HEK293 (cell line): ENCODE data around the gene ITIH2.

Source experiments
- CTCF ChIA-PET: fragments of 350-600 bp; formaldehyde crosslinking; extraction: SDS; loops from one replicate; lab custom pipeline; 2021; ENCODE audit warnings: antibody characterized with exemption; lab: Yijun Ruan, JAX
- POLR2A ChIA-PET: fragments of 300-600 bp; formaldehyde crosslinking; extraction: SDS; loops from one replicate; lab custom pipeline; 2020; ENCODE audit warnings: antibody characterized with exemption, inconsistent platforms; lab: Yijun Ruan, JAX
- H3K27ac ChIP-seq: fragments of 200-500 bp; sonication (Bioruptor generic); 2 replicates; pipeline ENCODE4 v1.5.1; 2014; ENCODE audit warnings: low read depth, low read length, control low read depth, inconsistent platforms; ENCODE audit errors: extremely low read depth
- H3K36me3 ChIP-seq, 2 experiments: fragments of 200-500 bp in 1 of 2; sonication (Bioruptor generic) in 1 of 2; 1 replicate in 1 of 2; 2 replicates in 1 of 2; pipeline ENCODE4 v1.5.1; 2014 to 2017; ENCODE audit warnings: inconsistent platforms in 2 of 2, low read length in 2 of 2; ENCODE audit not compliant: control insufficient read depth in 2 of 2, insufficient read depth in 1 of 2
- H3K4me1 ChIP-seq: fragments of 200-500 bp; sonication (Bioruptor generic); 2 replicates; pipeline ENCODE4 v1.5.1; 2014; ENCODE audit warnings: mild to moderate bottlenecking, low read length, inconsistent platforms; ENCODE audit not compliant: control insufficient read depth, insufficient read depth
- H3K4me3 ChIP-seq: 2 replicates; pipeline ENCODE4 v1.5.1; 2011; ENCODE audit warnings: low read depth, mild to moderate bottlenecking, control low read depth, low read length, moderate library complexity
- H3K9me3 ChIP-seq: fragments of 200-500 bp; sonication (Bioruptor generic); 2 replicates; pipeline ENCODE4 v1.5.1; 2014; ENCODE audit warnings: low read depth, low read length, inconsistent platforms; ENCODE audit not compliant: control insufficient read depth, insufficient read depth
- GLIS1 ChIP-seq: fragments of 450-650 bp; formaldehyde crosslinking; IDR thresholded peaks from 2 replicates; pipeline ENCODE4 v1.5.1; 2016; ENCODE audit warnings: missing biosample characterization, missing genetic modification characterization
- IKZF3 ChIP-seq: fragments of 450-650 bp; IDR thresholded peaks from 2 replicates; pipeline ENCODE4 v1.5.0; 2018; ENCODE audit warnings: missing biosample characterization, mild to moderate bottlenecking, missing genetic modification characterization, moderate library complexity
- KLF10 ChIP-seq: fragments of 450-650 bp; IDR thresholded peaks from 2 replicates; pipeline ENCODE4 v1.5.1; 2018; ENCODE audit warnings: missing biosample characterization, mild to moderate bottlenecking, missing genetic modification characterization
- OSR2 ChIP-seq: fragments of 450-650 bp; formaldehyde crosslinking; IDR thresholded peaks from 2 replicates; pipeline ENCODE4 v1.5.1; 2016; ENCODE audit warnings: missing biosample characterization, missing genetic modification characterization
- SETDB1 ChIP-seq: IDR thresholded peaks from one replicate; pipeline ENCODE4 v1.6.1; 2017; ENCODE audit warnings: mild to moderate bottlenecking, low read length, moderate library complexity, mixed read lengths; ENCODE audit not compliant: insufficient read length
- SP2 ChIP-seq: fragments of 450-650 bp; formaldehyde crosslinking; IDR thresholded peaks from 2 replicates; pipeline ENCODE4 v1.5.1; 2016; ENCODE audit warnings: missing biosample characterization, missing genetic modification characterization
- SP7 ChIP-seq: fragments of 450-650 bp; formaldehyde crosslinking; IDR thresholded peaks from 2 replicates; pipeline ENCODE4 v1.5.1; 2016; ENCODE audit warnings: missing biosample characterization, missing genetic modification characterization
- ZBTB20 ChIP-seq: fragments of 450-650 bp; formaldehyde crosslinking; IDR thresholded peaks from 2 replicates; pipeline ENCODE4 v1.5.1; 2016; ENCODE audit warnings: missing biosample characterization, missing genetic modification characterization
- ZBTB26 ChIP-seq: fragments of 450-650 bp; formaldehyde crosslinking; optimal IDR thresholded peaks from 2 replicates; pipeline ENCODE3; 2016; ENCODE audit warnings: missing biosample characterization, mild to moderate bottlenecking, missing genetic modification characterization
- ZNF138 ChIP-seq: fragments of 450-650 bp; formaldehyde crosslinking; IDR thresholded peaks from 2 replicates; pipeline ENCODE4 v1.5.1; 2016; ENCODE audit warnings: missing biosample characterization, missing genetic modification characterization, borderline replicate concordance
- ZNF155 ChIP-seq: fragments of 450-650 bp; formaldehyde crosslinking; IDR thresholded peaks from 2 replicates; pipeline ENCODE4 v1.5.1; 2016; ENCODE audit warnings: missing biosample characterization, missing genetic modification characterization
- ZNF214 ChIP-seq: fragments of 450-650 bp; formaldehyde crosslinking; IDR thresholded peaks from 2 replicates; pipeline ENCODE4 v1.5.1; 2017; ENCODE audit warnings: missing biosample characterization, mild to moderate bottlenecking, missing genetic modification characterization, borderline replicate concordance
- ZNF266 ChIP-seq: fragments of 450-650 bp; formaldehyde crosslinking; IDR thresholded peaks from 2 replicates; pipeline ENCODE4 v1.5.1; 2016; ENCODE audit warnings: missing biosample characterization, missing genetic modification characterization, low read depth
- ZNF324 ChIP-seq: fragments of 450-650 bp; formaldehyde crosslinking; IDR thresholded peaks from 2 replicates; pipeline ENCODE4 v1.5.1; 2016; ENCODE audit warnings: missing biosample characterization, missing genetic modification characterization
- ZNF335 ChIP-seq: fragments of 450-650 bp; formaldehyde crosslinking; conservative IDR thresholded peaks from 2 replicates; pipeline ENCODE4 v1.5.1; 2016; ENCODE audit warnings: missing biosample characterization, missing genetic modification characterization
- ZNF416 ChIP-seq: fragments of 450-650 bp; formaldehyde crosslinking; IDR thresholded peaks from 2 replicates; pipeline ENCODE4 v1.5.1; 2016; ENCODE audit warnings: missing biosample characterization, missing genetic modification characterization
- ZNF426 ChIP-seq: fragments of 450-650 bp; formaldehyde crosslinking; IDR thresholded peaks from 2 replicates; pipeline ENCODE4 v1.5.1; 2017; ENCODE audit warnings: missing biosample characterization, missing genetic modification characterization, mild to moderate bottlenecking, inconsistent platforms, moderate library complexity
- ZNF548 ChIP-seq: fragments of 450-650 bp; formaldehyde crosslinking; IDR thresholded peaks from 2 replicates; pipeline ENCODE4 v1.5.1; 2016; ENCODE audit warnings: missing biosample characterization, missing genetic modification characterization
- ZNF596 ChIP-seq: fragments of 450-650 bp; IDR thresholded peaks from 2 replicates; pipeline ENCODE4 v1.5.0; 2018; ENCODE audit warnings: missing biosample characterization, mild to moderate bottlenecking, missing genetic modification characterization, moderate library complexity
- ZNF76 ChIP-seq: fragments of 450-650 bp; formaldehyde crosslinking; IDR thresholded peaks from 2 replicates; pipeline ENCODE4; 2016; ENCODE audit warnings: low read depth, missing biosample characterization, missing genetic modification characterization, borderline replicate concordance
- ZNF776 ChIP-seq: fragments of 450-650 bp; formaldehyde crosslinking; IDR thresholded peaks from 2 replicates; pipeline ENCODE4 v1.5.0; 2017; ENCODE audit warnings: missing biosample characterization, missing genetic modification characterization, borderline replicate concordance
- TF ChIP-seq, protein P1 (sequence below): fragments of 450-650 bp; formaldehyde crosslinking; IDR thresholded peaks from 2 replicates; pipeline ENCODE4 v1.5.1; 2016; ENCODE audit warnings: missing biosample characterization, missing genetic modification characterization
- TF ChIP-seq, protein P2 (sequence below): fragments of 450-650 bp; formaldehyde crosslinking; IDR thresholded peaks from 2 replicates; pipeline ENCODE4 v1.5.1; 2016; ENCODE audit warnings: missing biosample characterization, missing genetic modification characterization
- TF ChIP-seq, protein P3 (sequence below): fragments of 450-650 bp; formaldehyde crosslinking; IDR thresholded peaks from 2 replicates; pipeline ENCODE4 v1.5.1; 2016; ENCODE audit warnings: missing biosample characterization, missing genetic modification characterization

The ITIH2 gene

DNA sequence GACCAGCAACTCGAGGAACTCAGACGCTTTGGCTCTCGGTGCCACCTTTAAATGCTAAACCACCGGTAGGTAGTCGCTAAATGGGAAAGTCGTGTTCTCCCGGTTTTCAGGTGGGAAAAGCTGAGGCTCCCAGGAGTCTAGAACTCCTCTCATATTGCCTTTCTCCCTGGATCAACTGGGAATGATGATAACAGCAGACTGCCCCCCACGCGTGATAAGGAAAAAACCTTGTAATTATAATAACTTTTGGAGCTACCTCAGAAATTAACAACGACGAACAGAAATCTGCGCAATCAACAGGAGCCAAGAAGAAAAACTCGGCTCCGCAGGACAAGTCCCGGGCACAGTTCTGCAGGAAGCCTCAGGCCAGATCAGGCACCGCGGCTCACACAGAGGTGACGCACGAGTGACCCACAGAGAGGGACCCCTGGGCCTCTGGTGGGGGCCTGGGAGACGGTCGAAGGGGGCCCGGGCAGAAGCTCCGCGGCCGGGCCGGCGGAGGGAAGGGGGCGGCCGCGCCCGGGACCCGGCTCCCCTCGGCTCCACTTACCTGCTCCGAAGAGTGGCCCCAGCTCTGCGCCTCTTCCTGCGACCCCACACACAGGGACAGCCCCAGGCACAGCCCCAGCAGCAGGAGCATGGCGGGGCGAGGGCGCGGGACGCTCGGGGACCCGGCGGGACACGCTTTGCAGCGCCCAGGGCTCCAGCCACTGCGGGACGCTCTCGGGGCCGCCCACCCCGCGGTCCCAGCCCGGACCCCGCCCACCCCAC, 36.7 kb upstream of the ITIH2 start, which contains the start of gene ITIH5 (continued):
- TF ChIP-seq, protein P1, sequence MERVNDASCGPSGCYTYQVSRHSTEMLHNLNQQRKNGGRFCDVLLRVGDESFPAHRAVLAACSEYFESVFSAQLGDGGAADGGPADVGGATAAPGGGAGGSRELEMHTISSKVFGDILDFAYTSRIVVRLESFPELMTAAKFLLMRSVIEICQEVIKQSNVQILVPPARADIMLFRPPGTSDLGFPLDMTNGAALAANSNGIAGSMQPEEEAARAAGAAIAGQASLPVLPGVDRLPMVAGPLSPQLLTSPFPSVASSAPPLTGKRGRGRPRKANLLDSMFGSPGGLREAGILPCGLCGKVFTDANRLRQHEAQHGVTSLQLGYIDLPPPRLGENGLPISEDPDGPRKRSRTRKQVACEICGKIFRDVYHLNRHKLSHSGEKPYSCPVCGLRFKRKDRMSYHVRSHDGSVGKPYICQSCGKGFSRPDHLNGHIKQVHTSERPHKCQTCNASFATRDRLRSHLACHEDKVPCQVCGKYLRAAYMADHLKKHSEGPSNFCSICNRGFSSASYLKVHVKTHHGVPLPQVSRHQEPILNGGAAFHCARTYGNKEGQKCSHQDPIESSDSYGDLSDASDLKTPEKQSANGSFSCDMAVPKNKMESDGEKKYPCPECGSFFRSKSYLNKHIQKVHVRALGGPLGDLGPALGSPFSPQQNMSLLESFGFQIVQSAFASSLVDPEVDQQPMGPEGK (tag by site-specific recombination): peak; percentile 53
- TF ChIP-seq KLF10 (tag by site-specific recombination) (0 out of 2 replicates have a peak, but pooled peaks have one; percentile 30), GLIS1 (tag by site-specific recombination) (peak; percentile 68), ZNF335 (tag by site-specific recombination) (peak; percentile 95), ZNF324 (tag by site-specific recombination) (no peak), ZBTB26 (tag by site-specific recombination) (peak; percentile 39), SETDB1 (no peak), ZNF76 (0 out of 2 replicates have a peak, but pooled peaks have one; percentile 20), OSR2 (no peak), SP7 (0 out of 2 replicates have a peak, but pooled peaks have one; percentile 13)
- TF ChIP-seq, protein P2, sequence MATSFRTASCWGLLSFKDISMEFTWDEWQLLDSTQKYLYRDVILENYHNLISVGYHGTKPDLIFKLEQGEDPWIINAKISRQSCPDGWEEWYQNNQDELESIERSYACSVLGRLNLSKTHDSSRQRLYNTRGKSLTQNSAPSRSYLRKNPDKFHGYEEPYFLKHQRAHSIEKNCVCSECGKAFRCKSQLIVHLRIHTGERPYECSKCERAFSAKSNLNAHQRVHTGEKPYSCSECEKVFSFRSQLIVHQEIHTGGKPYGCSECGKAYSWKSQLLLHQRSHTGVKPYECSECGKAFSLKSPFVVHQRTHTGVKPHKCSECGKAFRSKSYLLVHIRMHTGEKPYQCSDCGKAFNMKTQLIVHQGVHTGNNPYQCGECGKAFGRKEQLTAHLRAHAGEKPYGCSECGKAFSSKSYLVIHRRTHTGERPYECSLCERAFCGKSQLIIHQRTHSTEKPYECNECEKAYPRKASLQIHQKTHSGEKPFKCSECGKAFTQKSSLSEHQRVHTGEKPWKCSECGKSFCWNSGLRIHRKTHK (tag by site-specific recombination): no peak

- Histone ChIP-seq H3K4me1 (0 out of 2 replicates have a peak, but pooled peaks cover 2% of the 10 kb centered on the region), H3K4me3 (peak overlapping the region; percentile 14)
- CTCF ChIA-PET: no interaction called here
- TF ChIP-seq ZNF548 (no peak), ZNF776 (tag by site-specific recombination) (no peak), ZNF335 (tag by site-specific recombination) (peak; percentile 50), ZNF155 (tag by site-specific recombination) (no peak), ZBTB20 (tag by site-specific recombination) (peak; percentile 30; the same call in 1 of the 2 replicates), IKZF3 (tag by site-specific recombination) (no peak), ZNF266 (tag by site-specific recombination) (no peak), SP2 (tag by site-specific recombination) (peak; percentile 30; the same call in 1 of the 2 replicates), ZNF596 (tag by site-specific recombination) (no peak), ZNF416 (tag by site-specific recombination) (no peak), ZNF138 (tag by site-specific recombination) (no peak), ZNF426 (tag by site-specific recombination) (no peak), ZNF214 (tag by site-specific recombination) (no peak)
- TF ChIP-seq, protein P3, sequence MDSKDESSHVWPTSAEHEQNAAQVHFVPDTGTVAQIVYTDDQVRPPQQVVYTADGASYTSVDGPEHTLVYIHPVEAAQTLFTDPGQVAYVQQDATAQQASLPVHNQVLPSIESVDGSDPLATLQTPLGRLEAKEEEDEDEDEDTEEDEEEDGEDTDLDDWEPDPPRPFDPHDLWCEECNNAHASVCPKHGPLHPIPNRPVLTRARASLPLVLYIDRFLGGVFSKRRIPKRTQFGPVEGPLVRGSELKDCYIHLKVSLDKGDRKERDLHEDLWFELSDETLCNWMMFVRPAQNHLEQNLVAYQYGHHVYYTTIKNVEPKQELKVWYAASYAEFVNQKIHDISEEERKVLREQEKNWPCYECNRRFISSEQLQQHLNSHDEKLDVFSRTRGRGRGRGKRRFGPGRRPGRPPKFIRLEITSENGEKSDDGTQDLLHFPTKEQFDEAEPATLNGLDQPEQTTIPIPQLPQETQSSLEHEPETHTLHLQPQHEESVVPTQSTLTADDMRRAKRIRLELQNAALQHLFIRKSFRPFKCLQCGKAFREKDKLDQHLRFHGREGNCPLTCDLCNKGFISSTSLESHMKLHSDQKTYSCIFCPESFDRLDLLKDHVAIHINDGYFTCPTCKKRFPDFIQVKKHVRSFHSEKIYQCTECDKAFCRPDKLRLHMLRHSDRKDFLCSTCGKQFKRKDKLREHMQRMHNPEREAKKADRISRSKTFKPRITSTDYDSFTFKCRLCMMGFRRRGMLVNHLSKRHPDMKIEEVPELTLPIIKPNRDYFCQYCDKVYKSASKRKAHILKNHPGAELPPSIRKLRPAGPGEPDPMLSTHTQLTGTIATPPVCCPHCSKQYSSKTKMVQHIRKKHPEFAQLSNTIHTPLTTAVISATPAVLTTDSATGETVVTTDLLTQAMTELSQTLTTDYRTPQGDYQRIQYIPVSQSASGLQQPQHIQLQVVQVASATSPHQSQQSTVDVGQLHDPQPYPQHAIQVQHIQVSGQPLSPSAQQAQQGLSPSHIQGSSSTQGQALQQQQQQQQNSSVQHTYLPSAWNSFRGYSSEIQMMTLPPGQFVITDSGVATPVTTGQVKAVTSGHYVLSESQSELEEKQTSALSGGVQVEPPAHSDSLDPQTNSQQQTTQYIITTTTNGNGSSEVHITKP (tag by site-specific recombination): no peak
Observed at GRCh38 chr10:7667262-7668141, 35.6 kb upstream of the ITIH2 start.

More at GRCh38 chr10:7667262-7668141, 35.6 kb upstream of the ITIH2 start:
- no peaks in the 10 kb centered on the region for H3K9me3 ChIP-seq
- no peaks in the 10 kb centered on the region for H3K36me3 ChIP-seq
- no peak overlapping the region for H3K27ac ChIP-seq
- POLR2A ChIA-PET: no interaction called here
